GM20000 (cell line): ENCODE results near the gene SWAP70.

Source experiments
- DNase-seq: peaks from one replicate; pipeline ENCODE4 v3.0.0; 2012; ENCODE audit warnings: low spot score
- TF ChIP-seq, protein P1 (sequence below): IDR thresholded peaks from 2 replicates; pipeline ENCODE4 v1.5.1; 2012; ENCODE audit warnings: mild to moderate bottlenecking, control low read depth; ENCODE audit errors: extremely low read depth, missing control alignments

Gene SWAP70

DNA sequence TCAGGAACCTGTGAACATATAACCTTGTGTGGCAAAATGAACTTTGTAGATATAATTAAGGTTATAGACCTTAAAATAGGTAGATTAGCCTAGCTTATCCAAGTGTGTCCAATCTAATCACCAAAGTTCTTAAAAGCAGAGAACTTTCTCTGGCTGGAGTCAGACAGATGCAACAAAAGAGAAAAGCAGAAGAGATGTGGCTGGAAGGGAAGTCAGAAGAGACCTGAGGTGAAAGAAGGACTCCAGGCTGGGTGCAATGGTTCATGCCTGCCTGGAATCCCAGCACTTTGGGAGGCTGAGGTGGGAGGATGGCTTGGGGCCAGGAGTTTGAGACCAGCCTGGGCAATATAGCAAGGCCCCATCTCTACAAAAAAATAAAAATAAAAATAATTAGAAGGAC is 39.4 kb upstream of the SWAP70 start:
- TF ChIP-seq, protein P1, sequence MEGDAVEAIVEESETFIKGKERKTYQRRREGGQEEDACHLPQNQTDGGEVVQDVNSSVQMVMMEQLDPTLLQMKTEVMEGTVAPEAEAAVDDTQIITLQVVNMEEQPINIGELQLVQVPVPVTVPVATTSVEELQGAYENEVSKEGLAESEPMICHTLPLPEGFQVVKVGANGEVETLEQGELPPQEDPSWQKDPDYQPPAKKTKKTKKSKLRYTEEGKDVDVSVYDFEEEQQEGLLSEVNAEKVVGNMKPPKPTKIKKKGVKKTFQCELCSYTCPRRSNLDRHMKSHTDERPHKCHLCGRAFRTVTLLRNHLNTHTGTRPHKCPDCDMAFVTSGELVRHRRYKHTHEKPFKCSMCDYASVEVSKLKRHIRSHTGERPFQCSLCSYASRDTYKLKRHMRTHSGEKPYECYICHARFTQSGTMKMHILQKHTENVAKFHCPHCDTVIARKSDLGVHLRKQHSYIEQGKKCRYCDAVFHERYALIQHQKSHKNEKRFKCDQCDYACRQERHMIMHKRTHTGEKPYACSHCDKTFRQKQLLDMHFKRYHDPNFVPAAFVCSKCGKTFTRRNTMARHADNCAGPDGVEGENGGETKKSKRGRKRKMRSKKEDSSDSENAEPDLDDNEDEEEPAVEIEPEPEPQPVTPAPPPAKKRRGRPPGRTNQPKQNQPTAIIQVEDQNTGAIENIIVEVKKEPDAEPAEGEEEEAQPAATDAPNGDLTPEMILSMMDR: no peak
- DNase-seq: no peak

DNA sequence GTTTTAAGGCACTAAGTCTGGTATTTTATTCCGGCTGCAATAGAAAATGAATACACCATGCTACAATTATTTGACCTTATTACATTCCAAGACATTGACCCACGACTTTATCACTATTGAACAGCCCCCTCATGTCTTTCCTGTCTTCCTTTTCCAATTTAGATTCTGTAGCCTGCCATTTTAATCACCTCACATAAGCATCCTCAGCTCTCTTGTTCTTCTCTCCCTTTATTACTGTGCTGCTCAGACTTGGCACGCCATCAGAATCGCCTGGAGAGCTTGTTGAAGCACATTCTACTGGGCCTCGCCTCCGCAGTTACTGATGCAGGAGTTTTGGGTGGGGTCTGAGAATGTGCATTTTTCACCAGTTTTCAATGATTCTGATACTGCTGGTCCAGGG is 38.7 kb upstream of the SWAP70 start:
- TF ChIP-seq, protein P1: no peak
- no peak for DNase-seq

DNA sequence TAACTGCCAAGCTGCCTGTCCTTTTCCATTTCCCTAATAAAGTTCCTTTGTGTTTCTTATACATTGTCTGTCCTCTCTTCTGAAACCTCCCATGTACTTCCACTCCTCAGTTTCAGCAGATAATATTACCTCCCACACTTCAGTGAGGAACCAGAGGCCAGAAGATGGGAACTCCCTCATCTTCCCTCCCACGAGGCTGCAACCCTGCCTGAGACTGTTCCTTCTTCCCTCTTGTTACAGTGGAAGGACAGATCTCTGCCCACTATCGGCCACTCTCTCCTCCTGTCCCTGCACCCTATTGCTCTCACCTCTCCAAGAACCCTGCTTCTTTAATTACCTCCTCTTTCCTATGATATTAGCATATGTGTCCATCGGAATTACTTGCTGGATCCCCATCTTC is 38.1 kb upstream of the SWAP70 start:
- no peak for DNase-seq
- TF ChIP-seq, protein P1: no peak

DNA sequence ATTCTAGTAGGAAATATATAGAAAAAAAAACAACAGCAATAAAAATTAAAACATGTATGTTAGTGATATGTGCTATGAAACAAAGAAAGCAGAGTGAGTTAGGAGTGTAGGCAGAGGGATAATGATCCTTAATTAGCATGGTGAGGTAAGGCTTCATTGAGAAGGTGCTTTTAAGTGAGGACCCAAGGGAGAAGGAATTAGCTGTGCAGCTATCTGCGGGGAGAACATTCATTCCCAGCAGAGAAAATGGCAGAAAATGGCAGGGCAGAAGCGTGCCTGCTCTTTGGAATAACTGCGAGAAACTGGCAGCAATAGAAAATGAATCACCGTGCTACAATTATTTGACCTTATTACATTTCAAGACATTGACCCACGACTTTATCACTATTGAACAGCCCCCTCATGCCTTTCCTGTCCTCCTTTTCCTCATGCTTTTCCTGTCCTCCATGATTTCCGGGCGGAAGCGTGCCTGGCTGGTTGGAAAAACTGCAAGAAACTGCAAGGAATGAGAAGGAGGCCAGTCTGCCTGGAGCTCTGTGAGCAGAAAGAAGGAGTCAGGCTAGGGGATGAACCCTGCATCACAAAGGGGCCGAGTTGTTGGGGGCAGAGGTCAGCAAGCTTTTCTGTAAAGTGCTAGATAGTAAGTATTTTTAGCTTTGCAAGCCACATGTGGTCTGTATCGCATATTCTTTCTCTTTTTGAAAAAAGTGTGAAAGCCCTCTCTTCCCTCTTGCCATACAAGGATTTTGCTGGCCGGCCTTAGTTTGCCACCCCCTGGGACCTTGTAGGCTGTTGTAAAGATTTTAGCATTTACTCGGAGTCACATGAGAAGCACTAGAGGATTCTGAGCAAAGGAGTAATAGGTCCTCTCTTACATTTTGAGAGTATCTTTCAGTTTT is 37.1 kb upstream of the SWAP70 start:
- TF ChIP-seq, protein P1: no peak
- DNase-seq: no peak

DNA sequence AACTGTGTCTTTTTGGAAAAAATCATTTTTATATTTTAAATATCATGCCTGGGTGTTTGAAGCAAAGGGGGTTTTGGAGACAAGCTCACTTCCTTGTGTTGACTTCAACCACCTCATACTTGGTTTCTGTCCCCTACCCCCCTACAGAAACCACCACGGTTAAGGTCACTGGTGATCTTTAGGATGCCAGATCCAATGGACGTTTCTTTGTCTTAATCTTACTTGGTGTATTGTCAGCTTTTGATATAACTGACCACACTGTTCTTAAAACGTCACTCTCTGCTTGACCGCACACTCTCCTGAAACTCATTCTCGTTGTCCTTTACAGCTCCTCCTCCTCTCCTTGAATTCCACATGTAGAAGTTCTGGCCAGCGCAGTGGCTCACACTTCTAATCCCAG is 34.8 kb upstream of the SWAP70 start:
- TF ChIP-seq, protein P1: no peak
- DNase-seq: peak; percentile 61

DNA sequence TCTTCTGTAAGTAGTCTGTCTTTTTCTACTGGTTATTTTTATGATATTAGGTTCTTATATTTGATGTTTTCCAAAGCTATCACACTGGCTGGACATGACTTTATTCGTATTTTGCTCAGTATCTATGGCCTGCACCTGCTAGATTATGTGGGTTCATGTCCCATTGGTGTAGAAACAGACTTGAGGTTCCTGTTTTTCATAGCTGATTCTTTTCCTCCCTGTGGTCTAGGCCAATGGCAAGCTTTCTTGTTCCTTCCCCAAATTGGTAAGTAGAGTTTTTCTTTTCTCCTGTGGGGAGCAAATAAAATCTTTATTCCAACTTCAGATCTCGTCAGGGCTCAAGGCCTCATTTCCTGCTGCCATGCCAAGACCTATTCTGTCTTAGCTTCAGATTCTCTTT is 30.2 kb upstream of the SWAP70 start:
- no peak for DNase-seq
- TF ChIP-seq, protein P1: no peak

DNA sequence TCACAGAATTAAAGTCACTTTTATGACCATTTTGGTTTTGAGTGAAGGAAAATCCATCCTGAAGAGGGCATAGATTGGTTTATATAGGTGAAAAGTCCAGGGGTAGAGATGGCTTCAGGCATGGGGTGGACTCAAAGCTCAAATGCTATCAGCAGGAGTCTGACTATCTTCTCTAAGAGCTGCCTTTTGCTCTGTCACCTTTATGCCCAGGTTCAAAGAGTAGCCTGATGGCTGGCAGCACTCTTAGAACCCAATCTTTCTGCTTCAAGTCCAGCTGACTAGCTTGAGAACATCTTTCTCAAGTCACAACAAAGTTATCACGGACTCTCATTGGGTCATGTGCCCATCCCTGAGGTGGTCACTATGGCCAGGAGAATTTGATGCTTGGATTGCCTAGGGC is 27.2 kb upstream of the SWAP70 start:
- no peak for DNase-seq
- TF ChIP-seq, protein P1: no peak
